Neural cell (in vitro differentiated cells): Measurements from ENCODE around the gene MFRP. TPM values are rescaled to one million over a fixed set of nuclear protein-coding genes. Genes with fewer than 3 reads are reported as not detected.

Experiments
- H2AFZ ChIP-seq: fragments of 200-600, 300-800 bp; sonication (generic), shearing (Covaris generic); 2 replicates; pipeline ENCODE4 v1.6.0; 2014; ENCODE audit warnings: low read depth, mild to moderate bottlenecking, antibody characterized with exemption, low read length, moderate library complexity
- H3F3A ChIP-seq: fragments of 200-600 bp; shearing (Covaris generic); 2 replicates; pipeline ENCODE4 v1.6.1; 2016; ENCODE audit warnings: mild to moderate bottlenecking, moderate library complexity, mixed read lengths, antibody characterized with exemption, low read length; ENCODE audit not compliant: insufficient read depth, poor library complexity, severe bottlenecking
- H3K27ac ChIP-seq: fragments of 200-600, 300-800 bp; sonication (generic), shearing (Covaris generic); 2 replicates; pipeline ENCODE4 v1.5.1; 2014; ENCODE audit warnings: mild to moderate bottlenecking, low read length, moderate library complexity
- H3K27me3 ChIP-seq: fragments of 300-800, 200-600 bp; sonication (generic), shearing (Covaris generic); 2 replicates; pipeline ENCODE4 v1.6.0; 2014; ENCODE audit warnings: mild to moderate bottlenecking, low read depth, low read length, moderate library complexity; ENCODE audit not compliant: insufficient read depth
- H3K36me3 ChIP-seq: fragments of 300-800, 200-600 bp; sonication (generic), shearing (Covaris generic); 2 replicates; pipeline ENCODE4 v1.5.1; 2014; ENCODE audit warnings: mild to moderate bottlenecking, antibody characterized with exemption, low read length, moderate library complexity; ENCODE audit not compliant: insufficient read depth
- H3K4me2 ChIP-seq: fragments of 300-800, 200-600 bp; sonication (generic), shearing (Covaris generic); 2 replicates; pipeline ENCODE4 v1.6.0; 2014; ENCODE audit warnings: mild to moderate bottlenecking, low read length
- H3K4me3 ChIP-seq: fragments of 300-800, 200-600 bp; sonication (generic), shearing (Covaris generic); 2 replicates; pipeline ENCODE4 v1.5.1; 2014; ENCODE audit warnings: mild to moderate bottlenecking, low read length, moderate library complexity
- H3K79me2 ChIP-seq: fragments of 200-600 bp; shearing (Covaris generic); replicated peaks from 2 replicates; pipeline ENCODE4 v1.6.0; 2014; ENCODE audit warnings: mild to moderate bottlenecking, low read length, moderate library complexity; ENCODE audit not compliant: insufficient read depth
- H3K9ac ChIP-seq: fragments of 300-800, 200-600 bp; sonication (generic), shearing (Covaris generic); 2 replicates; pipeline ENCODE4 v1.6.1; 2016; ENCODE audit warnings: mild to moderate bottlenecking, low read length, mixed read lengths
- H3K9me2 ChIP-seq: fragments of 200-600 bp; shearing (Covaris generic); 2 replicates; pipeline ENCODE4 v1.6.1; 2016; ENCODE audit warnings: mild to moderate bottlenecking, low read length, mixed read lengths; ENCODE audit not compliant: insufficient read depth
- H3K9me3 ChIP-seq: fragments of 200-600, 300-800 bp; sonication (generic), shearing (Covaris generic); 2 replicates; pipeline ENCODE4 v1.6.1; 2016; ENCODE audit warnings: mild to moderate bottlenecking, mixed run types, low read length, moderate library complexity, mixed read lengths
- H4K20me1 ChIP-seq: fragments of 200-600 bp; shearing (Covaris generic); 2 replicates; pipeline ENCODE4 v1.6.1; 2016; ENCODE audit warnings: mild to moderate bottlenecking, mixed run types; ENCODE audit not compliant: insufficient read depth
- EZH2 ChIP-seq: fragments of 200-600, 300-800 bp; shearing (Covaris generic), sonication (generic); IDR thresholded peaks from 2 replicates; pipeline ENCODE4 v1.6.1; 2014; ENCODE audit warnings: antibody characterized with exemption, low read length, borderline replicate concordance, mild to moderate bottlenecking; ENCODE audit not compliant: insufficient read depth, poor library complexity, severe bottlenecking
- MXI1 ChIP-seq: fragments of 450-650 bp; conservative IDR thresholded peaks from 2 replicates; pipeline ENCODE4 v1.6.1; 2014; ENCODE audit warnings: antibody characterized with exemption, mild to moderate bottlenecking; ENCODE audit not compliant: poor library complexity, severe bottlenecking
- POLR2AphosphoS5 ChIP-seq: IDR thresholded peaks from 2 replicates; pipeline ENCODE4 v1.6.1; 2012
- RAD21 ChIP-seq: fragments of 450-650 bp; conservative IDR thresholded peaks from 2 replicates; pipeline ENCODE4 v1.6.1; 2014; ENCODE audit warnings: antibody characterized with exemption, mild to moderate bottlenecking, moderate library complexity
- SMC3 ChIP-seq: fragments of 450-650 bp; conservative IDR thresholded peaks from 2 replicates; pipeline ENCODE4 v1.6.1; 2014; ENCODE audit warnings: antibody characterized with exemption, mild to moderate bottlenecking, moderate library complexity; ENCODE audit not compliant: poor library complexity
- TAF1 ChIP-seq: IDR thresholded peaks from 2 replicates; pipeline ENCODE4 v1.6.1; 2012; ENCODE audit warnings: low read depth
- polyA plus RNA-seq: library from polyadenylated mRNA; depleted of rRNA; stranded (reverse); fragments of >200 nt; gene quantifications from 2 replicates; pipeline ENCODE4 v1.2.3, GENCODE V29; 2014
- TF ChIP-seq, protein P1 (sequence below): fragments of 450-650 bp; IDR thresholded peaks from 2 replicates; pipeline ENCODE4 v1.5.1; 2014; ENCODE audit warnings: antibody characterized with exemption, mild to moderate bottlenecking, moderate library complexity; ENCODE audit not compliant: poor library complexity, severe bottlenecking
- TF ChIP-seq, protein P2 (sequence below): IDR thresholded peaks from 2 replicates; pipeline ENCODE4 v1.6.1; 2012; ENCODE audit warnings: borderline replicate concordance

The MFRP gene
- polyA plus RNA-seq, 1 donor from 2014 or later: not detected

DNA sequence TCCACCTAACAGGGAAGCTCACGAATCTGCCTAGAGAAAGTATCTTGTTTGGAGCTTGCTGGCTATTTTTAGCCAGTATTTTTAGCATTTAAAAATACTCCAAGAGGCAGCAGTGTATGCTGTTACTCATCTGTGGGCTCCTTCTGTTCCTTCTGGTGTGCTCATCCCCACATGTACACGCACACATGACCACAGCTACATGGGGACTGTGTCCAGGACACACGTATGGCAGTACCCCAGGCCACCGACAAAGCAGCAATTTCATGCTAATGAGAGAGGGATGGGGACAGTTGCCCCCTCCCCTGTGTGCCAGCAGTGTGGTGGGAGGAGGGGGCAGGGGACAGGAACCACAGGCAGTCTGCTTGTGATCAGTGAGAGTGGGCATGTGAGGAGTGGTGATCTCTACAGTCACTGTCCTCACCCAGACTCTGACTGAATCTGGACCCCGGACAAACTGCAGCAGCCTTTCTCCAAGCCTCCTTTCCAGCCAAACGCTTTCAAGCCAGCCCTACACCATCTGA, 18.6 kb upstream of the MFRP start:
- H3K4me2 ChIP-seq: no peak overlapping the region
- no peak overlapping the region for H3K27ac ChIP-seq
- no peaks in the 10 kb centered on the region for H3K9me2 ChIP-seq
- H3K27me3 ChIP-seq: peaks cover 13% of the 10 kb centered on the region
- H3K9me3 ChIP-seq: no peaks in the 10 kb centered on the region
- H3K36me3 ChIP-seq: no peaks in the 10 kb centered on the region
- no peak overlapping the region for H3K9ac ChIP-seq
- H3K79me2 ChIP-seq: no peaks in the 10 kb centered on the region
- H2AFZ ChIP-seq: no peak overlapping the region
- no peak overlapping the region for H3K4me3 ChIP-seq
- H4K20me1 ChIP-seq: no peaks in the 10 kb centered on the region
- no peaks in the 10 kb centered on the region for H3F3A ChIP-seq
- TF ChIP-seq EZH2: no peak
- TF ChIP-seq, protein P1, sequence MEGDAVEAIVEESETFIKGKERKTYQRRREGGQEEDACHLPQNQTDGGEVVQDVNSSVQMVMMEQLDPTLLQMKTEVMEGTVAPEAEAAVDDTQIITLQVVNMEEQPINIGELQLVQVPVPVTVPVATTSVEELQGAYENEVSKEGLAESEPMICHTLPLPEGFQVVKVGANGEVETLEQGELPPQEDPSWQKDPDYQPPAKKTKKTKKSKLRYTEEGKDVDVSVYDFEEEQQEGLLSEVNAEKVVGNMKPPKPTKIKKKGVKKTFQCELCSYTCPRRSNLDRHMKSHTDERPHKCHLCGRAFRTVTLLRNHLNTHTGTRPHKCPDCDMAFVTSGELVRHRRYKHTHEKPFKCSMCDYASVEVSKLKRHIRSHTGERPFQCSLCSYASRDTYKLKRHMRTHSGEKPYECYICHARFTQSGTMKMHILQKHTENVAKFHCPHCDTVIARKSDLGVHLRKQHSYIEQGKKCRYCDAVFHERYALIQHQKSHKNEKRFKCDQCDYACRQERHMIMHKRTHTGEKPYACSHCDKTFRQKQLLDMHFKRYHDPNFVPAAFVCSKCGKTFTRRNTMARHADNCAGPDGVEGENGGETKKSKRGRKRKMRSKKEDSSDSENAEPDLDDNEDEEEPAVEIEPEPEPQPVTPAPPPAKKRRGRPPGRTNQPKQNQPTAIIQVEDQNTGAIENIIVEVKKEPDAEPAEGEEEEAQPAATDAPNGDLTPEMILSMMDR: no peak
- no peak for TF ChIP-seq RAD21

DNA sequence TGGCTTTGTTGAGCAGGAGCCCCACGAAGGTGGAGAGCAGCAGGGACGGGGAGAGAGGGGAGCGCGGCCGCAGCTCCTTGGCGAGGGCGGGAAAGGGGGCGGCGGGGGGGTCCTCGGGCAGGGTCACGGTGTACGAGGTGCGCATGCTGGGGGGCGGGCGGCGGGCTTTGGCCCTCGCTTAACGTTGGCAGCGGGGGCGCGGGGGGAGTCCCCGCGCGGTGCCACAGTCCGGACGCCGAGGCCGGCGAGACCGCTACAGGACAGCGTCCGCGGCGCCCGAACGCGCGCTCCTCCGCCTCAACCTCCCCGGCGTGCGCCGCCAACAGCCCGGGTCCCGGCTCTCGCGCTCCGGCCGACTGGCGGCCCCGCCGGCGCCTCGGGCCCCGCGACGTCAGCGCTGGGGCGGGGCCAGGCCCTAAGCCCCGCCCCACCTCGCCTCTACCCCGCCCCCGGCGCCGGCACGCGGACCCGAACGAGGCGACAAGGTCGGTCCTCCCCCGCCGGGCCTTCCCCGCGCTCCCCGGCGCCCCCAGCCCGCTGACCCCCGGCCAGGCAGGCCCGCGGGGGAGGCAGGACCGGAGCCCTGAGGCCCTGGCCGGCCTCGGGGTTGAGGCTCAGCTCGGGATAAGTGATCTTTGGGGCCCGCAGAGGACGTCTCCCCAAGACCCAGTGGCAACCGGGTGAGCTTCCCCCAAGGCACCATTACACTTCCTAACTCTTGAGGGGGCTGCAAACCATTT, 17.5 kb upstream of the MFRP start:
- Histone ChIP-seq H2AFZ (no peak overlapping the region), H3K27ac (no peak overlapping the region), H4K20me1 (no peaks in the 10 kb centered on the region), H3K4me2 (no peak overlapping the region), H3K9me3 (no peaks in the 10 kb centered on the region), H3K27me3 (peaks cover 13% of the 10 kb centered on the region), H3F3A (no peaks in the 10 kb centered on the region), H3K9ac (peak overlapping the region; percentile 59), H3K9me2 (no peaks in the 10 kb centered on the region), H3K4me3 (peak overlapping the region; percentile 59), H3K79me2 (no peaks in the 10 kb centered on the region), H3K36me3 (no peaks in the 10 kb centered on the region)
- TF ChIP-seq TAF1: no peak
- TF ChIP-seq, protein P2, sequence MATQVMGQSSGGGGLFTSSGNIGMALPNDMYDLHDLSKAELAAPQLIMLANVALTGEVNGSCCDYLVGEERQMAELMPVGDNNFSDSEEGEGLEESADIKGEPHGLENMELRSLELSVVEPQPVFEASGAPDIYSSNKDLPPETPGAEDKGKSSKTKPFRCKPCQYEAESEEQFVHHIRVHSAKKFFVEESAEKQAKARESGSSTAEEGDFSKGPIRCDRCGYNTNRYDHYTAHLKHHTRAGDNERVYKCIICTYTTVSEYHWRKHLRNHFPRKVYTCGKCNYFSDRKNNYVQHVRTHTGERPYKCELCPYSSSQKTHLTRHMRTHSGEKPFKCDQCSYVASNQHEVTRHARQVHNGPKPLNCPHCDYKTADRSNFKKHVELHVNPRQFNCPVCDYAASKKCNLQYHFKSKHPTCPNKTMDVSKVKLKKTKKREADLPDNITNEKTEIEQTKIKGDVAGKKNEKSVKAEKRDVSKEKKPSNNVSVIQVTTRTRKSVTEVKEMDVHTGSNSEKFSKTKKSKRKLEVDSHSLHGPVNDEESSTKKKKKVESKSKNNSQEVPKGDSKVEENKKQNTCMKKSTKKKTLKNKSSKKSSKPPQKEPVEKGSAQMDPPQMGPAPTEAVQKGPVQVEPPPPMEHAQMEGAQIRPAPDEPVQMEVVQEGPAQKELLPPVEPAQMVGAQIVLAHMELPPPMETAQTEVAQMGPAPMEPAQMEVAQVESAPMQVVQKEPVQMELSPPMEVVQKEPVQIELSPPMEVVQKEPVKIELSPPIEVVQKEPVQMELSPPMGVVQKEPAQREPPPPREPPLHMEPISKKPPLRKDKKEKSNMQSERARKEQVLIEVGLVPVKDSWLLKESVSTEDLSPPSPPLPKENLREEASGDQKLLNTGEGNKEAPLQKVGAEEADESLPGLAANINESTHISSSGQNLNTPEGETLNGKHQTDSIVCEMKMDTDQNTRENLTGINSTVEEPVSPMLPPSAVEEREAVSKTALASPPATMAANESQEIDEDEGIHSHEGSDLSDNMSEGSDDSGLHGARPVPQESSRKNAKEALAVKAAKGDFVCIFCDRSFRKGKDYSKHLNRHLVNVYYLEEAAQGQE: no peak
- TF ChIP-seq MXI1: no peak
- no peak for TF ChIP-seq SMC3
- TF ChIP-seq RAD21: no peak
- TF ChIP-seq POLR2AphosphoS5: peak; percentile 18
